Superior temporal gyrus (tissue), 1 donor: ENCODE data around the gene REL.
A peak's percentile ranks its signal among the peaks of the same experiment; 100 is the strongest.
"Not testable (repeated sequence)": the region's sequence is repeated elsewhere in the genome, so short reads cannot be mapped to it uniquely, and the experiment has no call there.

ENCODE experiments used
- DNase-seq: peaks from one replicate; pipeline ENCODE4 v3.0.0-alpha.2; 2016; ENCODE audit errors: extremely low spot score

Gene REL

DNA sequence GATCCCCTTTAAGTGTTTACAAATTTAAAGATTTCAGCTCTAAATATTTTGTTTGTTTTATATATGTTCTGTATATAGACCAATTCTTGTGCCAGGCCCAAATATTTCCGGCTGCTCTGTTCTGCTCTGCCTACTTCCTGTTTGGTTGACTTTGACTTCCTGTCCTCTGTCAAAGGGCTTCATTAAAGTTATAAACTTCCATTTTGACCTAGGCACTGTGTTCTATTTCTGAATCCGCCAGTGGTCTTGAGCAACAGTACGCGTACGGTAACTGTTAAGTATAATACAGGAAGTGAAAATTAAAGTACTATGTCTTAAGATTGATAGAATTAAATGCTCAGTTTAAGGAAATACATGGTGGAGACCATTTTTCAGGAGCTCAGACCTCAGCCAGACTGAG, 13.5 kb upstream of the REL start:
- no peak for DNase-seq

DNA sequence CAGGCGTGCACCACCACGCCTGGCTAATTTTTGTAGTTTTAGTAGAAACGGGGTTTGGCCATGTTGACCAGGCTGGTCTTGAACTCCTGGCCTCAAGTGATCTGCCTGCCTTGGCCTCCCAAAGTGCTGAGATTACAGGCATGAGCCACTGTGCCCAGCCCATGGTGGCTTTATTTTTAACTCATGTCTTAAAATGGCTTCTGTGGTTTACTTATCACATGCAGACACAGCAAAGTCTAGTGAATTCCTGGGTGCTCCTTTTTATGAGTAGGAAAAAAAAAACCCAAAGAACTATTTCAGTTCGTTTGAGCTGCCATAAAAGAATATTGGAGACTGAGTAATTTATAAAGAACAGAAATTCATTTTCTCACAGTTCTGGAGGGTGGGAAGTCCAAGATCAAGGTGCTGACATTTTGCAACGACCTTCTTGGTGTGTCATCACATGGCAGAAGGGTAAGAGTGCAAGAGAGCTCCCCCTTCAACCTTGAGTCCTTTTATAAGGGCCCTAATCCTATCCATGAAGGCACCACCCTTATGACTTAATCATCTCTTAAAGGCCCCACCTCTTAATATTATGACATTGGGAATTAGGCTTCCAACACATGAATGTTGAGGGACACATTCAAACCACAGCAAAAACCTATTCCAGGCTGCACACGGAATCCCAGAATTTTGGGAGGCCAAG, 12.6 kb upstream of the REL start:
- no peak for DNase-seq

DNA sequence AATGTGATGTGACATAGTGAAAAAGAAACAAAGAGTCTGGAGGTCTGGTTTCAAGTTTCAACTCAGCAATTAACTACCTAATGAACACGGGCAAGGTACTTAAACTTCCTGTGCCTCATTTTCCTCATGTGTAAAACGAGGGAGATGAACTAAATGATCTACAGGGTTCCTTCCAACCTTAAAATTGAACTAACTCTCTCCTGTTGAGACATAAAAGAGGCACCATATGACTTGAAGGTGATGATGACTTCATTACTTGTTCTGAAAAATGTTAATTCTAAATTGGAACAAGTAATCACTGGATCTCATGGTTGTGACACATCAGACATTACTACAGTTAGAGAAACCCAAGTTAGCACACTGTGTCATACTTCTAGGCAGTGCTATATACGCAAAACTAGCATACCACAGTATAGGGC, 8.9 kb upstream of the REL start:
- no peak for DNase-seq

DNA sequence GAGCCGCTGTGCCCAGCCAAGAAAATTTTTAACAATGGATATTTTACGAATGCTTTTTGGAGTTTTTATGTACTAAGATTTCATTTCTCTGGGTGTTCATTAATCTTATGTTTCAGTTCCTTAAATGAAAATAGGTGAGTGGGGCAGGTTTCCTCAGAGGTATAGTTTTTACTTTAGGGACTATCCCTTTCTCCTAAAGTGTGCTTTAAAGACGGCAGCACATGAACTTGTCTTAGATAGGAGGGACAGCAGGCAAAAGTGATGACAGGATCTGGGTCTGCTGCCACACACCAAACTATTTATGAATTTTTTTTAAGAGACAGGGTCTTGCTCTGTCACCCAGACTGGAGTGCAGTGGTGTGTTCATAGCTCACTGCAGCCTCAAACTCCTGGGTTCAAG, 8.0 kb upstream of the REL start:
- DNase-seq: no peak

DNA sequence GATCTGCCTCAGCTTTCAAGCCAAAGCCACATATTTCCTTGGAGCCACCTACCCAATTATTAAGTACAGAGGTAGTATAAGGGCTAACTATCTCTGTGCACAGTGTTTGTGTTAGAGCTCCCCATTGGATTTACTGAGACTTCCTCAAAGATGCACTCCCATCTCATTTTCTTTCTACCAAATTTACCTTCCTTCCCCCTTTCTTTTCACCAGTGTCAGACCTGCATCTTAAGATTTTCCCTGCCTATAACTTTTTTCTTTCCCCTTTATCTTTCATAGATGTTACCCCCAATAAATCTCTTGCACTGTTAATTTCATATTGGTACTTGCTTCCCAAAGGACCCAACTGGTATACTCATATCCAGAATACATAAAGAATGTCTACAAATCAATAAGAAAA, 5.9 kb upstream of the REL start:
- DNase-seq: no peak

DNA sequence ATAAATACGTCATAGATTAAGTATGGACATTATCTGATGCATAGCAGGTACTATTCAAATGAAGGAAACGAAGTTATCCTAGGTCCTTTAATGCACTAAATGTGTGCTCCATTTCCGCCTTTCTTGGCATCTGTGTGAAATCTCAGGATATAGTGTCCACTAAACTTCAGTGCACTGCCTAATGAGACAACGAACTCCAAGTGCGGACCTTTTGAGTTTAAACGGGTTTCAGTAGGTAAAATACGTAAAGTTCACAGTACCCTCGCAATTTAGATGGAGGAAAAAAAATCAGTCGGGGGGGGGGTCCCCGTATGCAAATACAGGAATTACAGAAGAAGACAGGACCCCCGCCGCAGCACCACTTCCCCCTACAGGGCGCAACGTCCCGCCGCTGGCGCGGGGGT, 729 bp upstream of the REL start:
- DNase-seq: peak; percentile 64

DNA sequence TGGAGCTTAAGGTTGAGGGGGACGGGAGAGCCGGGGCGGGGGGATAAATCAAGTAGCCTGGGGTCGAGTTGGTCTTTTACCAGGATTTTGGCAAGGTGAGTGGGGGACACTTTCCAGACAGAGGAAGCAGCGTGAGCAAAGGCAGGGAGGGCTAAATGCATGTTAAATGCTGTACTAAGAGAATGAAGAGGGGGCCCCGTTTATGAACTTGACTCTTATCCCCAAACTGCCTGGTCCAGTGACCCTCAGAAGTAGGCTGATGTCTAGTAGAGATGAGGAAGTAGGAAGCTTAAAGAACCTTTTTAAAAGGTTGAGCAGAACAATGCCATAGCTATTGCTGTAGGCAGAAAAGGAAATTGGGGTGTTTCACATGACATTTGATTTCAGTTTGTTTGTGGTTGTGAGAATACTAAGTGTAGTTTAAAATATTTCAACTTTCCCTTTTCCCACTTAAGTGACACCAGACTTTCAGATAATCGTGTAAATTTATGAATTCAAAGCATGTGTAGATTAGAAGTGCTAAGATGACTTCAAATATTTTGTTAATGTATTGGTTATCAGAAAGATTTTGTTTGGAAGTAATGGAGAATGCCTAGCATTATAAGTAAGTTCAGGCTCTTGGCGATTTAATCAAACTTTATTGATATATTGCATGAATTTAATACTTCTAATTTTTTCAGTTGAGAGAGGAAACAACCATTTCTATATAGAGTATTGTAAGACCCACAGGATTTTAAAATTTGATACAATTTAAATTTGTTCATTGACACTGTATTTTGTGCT, 1.8 kb downstream of the REL start:
- peak; percentile 37 for DNase-seq

DNA sequence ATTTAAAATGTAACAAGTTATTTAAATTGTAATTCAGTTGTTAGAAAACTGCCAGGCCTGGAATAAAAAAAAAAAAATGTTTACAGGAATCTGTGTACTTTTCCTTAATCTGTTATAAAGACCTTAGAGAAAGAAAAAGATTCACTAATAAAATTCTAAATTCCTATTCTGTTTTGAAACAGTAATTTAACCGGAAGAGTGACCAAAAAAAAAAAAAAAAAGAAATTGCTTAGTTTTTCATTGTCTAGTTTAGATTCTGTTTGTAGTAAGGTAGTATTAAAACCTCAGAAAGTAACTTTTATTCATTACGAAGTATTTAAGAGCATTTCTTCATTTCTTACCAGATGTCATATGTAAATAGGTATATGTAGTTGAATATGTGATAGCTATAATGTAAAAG, 2.5 kb downstream of the REL start:
- no peak for DNase-seq

DNA sequence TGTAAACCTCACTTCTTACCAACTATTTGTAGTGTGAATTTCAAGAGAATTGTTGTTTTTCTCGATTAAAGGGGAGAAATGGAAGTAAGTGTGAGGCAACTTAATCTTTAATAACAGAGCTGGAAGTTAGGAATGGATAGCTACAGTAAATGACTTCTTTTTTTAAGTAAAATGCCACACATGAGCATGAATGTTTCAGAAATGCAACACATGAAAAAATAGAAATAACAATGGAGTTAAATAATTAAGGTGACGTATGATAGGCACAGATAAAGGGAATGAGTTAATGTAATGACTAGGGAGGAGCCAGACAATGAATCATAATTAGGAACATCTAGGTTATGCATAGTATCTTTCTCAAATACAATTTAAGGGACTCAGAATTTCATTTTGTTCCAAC, 3.4 kb downstream of the REL start:
- no peak for DNase-seq

DNA sequence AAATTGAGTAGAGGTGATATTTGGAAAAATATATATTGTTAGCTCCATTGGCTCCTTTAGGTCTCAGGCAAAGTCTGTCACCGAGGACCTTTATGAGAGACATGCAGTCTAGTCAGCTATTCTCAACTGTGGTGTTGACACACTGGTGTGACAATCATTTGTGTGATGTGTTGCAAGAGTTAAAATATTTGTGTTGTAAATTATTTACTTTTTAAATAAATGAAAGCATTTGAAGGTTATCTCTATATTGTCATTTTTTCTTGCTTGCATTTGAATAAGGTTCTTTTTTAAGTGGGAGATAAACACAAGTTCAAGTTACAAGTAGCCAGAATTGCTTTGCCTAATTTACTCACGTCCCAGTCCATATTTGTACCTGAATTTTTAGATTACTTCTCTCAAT, 4.3 kb downstream of the REL start:
- DNase-seq: no peak

DNA sequence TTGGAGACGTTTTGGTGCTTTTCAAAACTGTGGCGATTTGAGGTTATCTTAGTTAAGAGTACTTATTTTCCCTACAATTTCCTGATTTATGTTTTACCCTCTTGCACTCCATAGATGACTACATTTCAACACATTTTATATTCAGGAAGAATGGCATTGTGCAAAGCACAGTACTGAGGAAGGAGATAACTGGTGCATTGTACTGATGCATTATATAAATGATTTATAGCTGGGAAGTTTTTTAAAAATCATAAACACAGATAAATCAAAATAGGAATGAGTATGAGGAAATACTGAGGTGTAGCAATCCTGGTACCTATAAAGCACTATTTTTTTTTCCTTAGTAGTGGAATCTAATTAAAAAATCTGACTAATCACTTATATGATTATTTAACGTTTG, 5.6 kb downstream of the REL start:
- DNase-seq: no peak

DNA sequence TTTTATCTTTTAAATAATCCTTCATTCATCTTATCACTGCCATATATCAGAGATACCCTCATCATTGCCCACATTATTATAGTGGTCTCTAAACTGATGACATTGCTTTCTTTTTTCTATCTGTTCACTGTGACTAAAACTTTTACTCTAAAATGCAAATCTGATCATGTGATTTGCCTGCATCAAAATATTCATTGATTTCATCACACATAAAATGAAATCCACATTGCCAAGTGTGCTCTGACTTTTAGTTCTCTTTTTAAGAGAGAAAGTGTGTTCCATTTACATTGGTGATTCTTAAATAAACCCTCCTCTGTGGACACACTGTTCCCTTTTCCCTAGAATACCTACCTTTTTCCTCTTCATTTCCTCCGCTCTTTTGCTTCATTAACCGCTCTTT, 7.5 kb downstream of the REL start:
- DNase-seq: no peak

DNA sequence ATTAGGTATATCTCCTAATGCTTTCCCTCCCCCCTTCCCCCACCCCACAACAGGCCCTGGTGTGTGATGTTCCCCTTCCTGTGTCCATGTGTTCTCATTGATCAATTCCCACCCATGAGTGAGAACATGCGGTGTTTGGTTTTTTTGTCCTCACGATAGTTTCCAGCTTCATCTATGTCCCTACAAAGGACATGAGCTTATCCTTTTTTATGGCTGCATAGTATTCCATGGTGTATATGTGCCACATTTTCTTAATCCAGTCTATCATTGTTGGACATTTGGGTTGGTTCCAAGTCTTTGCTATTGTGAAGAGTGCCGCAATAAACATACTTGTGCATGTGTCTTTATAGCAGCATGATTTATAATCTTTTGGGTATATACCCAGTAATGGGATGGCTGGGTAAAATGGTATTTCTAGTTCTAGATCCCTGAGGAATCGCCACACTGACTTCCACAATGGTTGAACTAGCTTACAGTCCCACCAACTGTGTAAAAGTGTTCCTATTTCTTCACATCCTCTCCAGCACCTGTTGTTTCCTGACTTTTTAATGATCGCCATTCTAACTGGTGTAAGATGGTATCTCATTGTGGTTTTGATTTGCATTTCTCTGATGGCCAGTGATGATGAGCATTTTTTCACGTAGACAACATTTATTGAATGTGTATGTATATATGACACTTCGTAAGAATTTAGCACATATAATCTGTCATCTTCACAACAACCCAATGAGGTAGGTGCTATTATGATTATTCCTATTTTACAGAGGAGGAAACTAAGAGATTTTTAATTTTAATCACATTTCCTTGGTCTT, 8.4 kb downstream of the REL start:
- DNase-seq: not testable (repeated sequence)

DNA sequence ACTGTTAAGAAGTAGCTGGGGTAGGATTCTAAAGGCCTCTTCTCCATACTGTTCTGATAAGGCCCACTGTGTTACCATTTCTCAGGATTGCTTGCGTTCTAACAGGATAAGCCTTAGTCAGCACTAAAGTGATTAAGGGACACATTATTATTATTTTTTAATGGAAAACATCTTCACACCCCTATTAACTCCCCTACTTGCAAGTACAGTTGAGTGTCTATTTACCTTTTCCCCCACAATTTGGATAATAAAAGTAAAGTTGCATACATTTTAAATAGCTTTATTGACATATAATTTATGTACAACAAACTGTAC, 9.0 kb downstream of the REL start:
- no peak for DNase-seq

DNA sequence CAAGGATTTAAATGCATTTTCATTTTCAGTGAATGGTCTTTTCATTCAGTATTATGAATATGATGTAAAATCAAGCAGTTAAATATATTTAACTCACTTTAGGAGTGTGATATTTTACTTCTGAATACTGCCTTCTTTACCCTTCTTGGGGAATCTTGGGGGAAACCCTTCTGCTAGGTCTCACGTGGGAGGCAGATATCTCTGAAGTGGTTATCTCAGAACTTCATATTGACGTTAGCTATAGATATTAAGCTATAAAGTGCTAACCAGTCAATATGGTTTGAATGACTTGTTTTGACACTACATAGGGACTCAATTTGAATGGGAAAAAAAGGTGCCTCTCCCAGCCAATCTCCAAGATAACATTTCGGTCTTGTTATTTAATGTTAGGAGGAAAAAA, 9.8 kb downstream of the REL start:
- no peak for DNase-seq

DNA sequence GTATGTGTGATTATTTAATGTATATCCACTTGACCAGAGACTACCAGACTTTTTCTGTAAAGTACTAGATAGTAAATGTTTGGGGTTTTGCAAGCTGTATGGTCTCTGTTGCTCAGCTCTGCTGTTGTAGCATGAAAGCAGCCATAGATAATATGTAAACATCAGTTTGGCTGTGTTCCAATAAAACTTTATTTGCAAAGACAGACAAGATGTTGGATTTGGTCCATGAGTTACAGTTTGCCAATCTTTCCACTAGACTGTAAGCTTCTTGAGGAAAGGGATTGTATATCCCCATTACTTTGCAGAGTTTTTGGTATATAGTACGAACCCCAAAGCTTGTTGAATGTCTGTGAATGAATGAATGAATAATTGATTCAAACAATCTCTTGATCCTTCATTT, 17.2 kb downstream of the REL start:
- DNase-seq: no peak

DNA sequence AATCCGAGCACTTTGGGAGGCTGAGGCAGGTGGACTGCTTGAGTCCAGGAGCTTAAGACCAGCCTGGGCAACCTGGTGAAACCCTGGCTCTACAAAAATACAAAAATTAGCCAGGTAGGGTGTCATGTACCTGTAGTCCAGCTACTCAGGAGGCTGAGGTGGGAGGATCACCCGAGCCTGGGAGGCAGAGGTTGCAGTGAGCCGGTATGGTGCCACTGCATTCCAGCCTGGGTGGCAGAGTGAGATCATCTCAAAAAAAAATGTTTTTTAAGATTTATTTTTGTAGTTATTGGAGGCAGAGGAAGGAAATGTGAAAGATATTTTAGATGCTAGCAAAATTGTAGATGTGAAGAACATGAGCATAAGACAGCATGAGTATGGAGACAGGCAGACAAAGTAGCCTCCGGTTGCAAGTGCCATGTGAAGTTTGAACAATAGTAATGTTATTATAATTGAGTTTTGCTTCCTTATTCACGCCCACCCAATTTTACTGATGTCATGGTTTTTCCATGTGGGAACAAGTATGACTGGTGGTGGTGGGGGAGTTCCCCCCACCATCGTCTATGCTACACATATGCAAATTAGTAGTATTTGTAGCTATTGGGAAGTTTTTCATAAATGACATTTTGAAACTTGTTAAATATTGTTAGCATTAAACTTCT, 18.0 kb downstream of the REL start:
- no peak for DNase-seq

DNA sequence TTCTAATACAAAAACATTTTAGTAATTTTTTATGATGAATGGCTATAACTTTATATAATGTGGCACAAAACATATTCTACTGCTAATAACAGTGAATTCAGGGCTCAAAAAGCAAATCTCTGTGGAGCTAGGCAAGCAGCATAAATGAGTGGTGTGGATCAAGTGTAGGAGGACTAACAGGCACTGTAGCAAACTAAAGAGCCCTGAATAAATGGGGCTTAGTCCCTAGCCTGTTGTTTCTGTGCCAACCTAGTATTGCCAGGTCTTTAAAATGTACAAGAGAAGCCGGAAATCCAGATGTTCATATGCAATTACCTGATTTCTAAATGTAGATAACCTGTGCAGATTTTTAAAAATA, 18.5 kb downstream of the REL start:
- no peak for DNase-seq

DNA sequence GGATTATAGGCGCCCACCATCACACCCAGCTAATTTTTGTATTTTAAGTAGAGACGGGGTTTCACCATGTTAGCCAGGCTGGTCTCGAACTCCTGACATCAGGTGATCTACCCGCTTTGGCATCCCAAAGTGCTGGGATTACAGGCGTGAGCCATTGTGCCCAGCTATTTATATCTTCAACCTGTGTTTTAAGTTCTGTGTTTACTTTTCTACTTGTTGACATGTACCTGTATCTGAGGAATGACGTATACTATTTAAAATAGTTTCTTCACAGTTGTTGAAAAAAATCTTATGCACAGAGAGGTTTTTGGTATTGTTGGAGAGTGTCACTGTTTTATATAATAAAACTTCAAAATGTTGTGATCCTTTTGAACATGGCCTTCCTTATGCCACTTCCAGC, 19.9 kb downstream of the REL start:
- not testable (repeated sequence) for DNase-seq

DNA sequence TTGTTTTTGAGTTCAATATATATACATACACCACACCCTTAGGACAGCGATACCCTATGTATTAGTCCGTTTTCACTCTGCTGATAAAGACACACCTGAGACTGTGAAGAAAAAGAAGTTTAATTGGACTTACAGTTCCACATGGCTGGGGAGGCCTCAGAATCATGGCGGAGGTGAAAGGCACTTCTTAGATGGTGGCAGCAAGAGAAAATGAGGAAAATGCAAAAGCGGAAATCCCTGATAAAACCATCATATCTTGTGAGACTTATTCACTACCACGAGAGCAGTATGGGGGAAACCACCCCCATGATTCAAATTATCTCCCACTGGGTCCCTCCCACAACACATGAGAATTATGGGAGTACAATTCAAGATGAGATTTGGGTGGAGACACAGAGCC, 24.5 kb downstream of the REL start:
- not testable (repeated sequence) for DNase-seq

DNA sequence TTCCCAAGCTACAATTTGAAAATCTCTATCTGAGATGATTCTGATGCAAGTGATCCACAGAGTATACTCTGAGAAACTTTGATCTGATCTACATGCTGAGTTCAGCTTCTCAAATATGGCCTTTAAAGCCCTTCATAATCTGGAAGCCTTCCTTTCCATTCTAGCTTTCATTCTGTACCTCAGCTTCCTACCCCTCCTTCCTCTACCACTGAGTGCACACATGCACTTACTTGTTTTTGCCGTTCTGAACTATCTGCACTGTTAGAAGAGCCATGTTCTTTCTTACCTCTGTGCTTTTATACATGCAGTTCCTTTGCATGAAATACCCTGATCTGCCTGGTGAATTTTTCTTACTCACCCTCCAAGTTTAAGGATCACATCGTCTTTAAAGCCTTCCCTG, 25.0 kb downstream of the REL start:
- no peak for DNase-seq

DNA sequence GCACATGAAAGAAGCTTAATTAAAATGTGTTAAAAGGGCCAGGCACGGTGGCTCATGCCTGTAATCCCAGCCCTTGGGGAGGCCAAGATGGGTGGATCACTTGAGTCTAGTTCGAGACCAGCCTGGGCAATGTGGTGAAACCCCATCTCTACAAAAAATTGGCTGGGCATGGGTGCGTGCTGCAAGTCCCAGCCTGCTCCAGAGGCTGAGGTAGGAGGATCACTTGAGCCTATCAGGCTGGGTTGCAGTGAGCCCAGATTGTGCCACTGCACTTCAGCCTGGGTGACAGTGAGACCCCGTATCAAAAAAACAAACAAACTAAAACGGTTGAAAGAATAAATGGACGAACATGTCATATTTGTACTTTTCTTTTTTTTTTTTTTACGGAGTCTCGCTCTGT, 26.0 kb downstream of the REL start:
- DNase-seq: no peak
